Activated CD8-positive, alpha-beta T cell treated with anti-CD3 and anti-CD28 coated beads, Interleukin-2, amount 10 ng/mL, durations not matched to agents 7 days and 5 days (primary cell): ENCODE measurements around the gene JAKMIP1. TPM values are rescaled to one million over a fixed set of nuclear protein-coding genes. Genes with fewer than 3 reads are reported as not detected.

ENCODE experiments used
- ATAC-seq: fragments of 150-1000 bp; cut with Tn5 transposase; one replicate; pipeline ENCODE4 v1.10.0; 2021; ENCODE audit warnings: moderate library complexity
- CTCF ChIA-PET: fragments of 350-600 bp; sonication (Branson Sonifier 250); formaldehyde crosslinking; loops from one replicate; lab custom pipeline; 2021; ENCODE audit warnings: antibody characterized with exemption; lab: Charles Lee
- POLR2A ChIA-PET: fragments of 350-600 bp; sonication (Branson Sonifier 250); formaldehyde crosslinking; loops from one replicate; lab custom pipeline; 2021; ENCODE audit warnings: antibody characterized with exemption; lab: Charles Lee
- DNase-seq: peaks from one replicate; pipeline ENCODE4 v3.0.0-alpha.2; 2020
- H3K27ac Mint-ChIP-seq: one replicate; pipeline ENCODE4 v1.8.0; 2021; ENCODE audit warnings: mild to moderate bottlenecking, mixed read lengths
- H3K27me3 Mint-ChIP-seq: one replicate; pipeline ENCODE4 v1.8.0; 2021; ENCODE audit warnings: low read depth, mixed read lengths
- H3K36me3 Mint-ChIP-seq: one replicate; pipeline ENCODE4 v1.8.0; 2021; ENCODE audit warnings: low read depth, mixed read lengths
- H3K4me1 Mint-ChIP-seq: one replicate; pipeline ENCODE4 v1.8.0; 2021; ENCODE audit warnings: low read depth, mixed read lengths
- H3K4me3 Mint-ChIP-seq: one replicate; pipeline ENCODE4 v1.8.0; 2021; ENCODE audit warnings: mild to moderate bottlenecking, mixed read lengths
- H3K9me3 Mint-ChIP-seq: one replicate; pipeline ENCODE4 v1.8.0; 2022; ENCODE audit warnings: mixed read lengths; ENCODE audit not compliant: insufficient read depth
- total RNA-seq, 2 experiments: library from RNA; stranded (reverse); gene quantifications; one replicate each; pipeline ENCODE4 v1.2.3, GENCODE V29; 2021

JAKMIP1 gene
- total RNA-seq, 2 experiments from 2014 or later: 9.3 to 9.6 TPM

GRCh38 chr4:6078560-6078959 is 121.8 kb downstream of the JAKMIP1 start:
- ChIA-PET CTCF (interaction anchor here (1.3 kb wide), 1 partner anchor 171 kb away, joined by 3 read pairs; no protein-coding TSS in a partner anchor), POLR2A (no interaction called here)
- H3K36me3 Mint-ChIP-seq: peaks cover 16% of the 10 kb centered on the region
- no peak overlapping the region for H3K27ac Mint-ChIP-seq
- DNase-seq (no peak), ATAC-seq (no peak)
- no peaks in the 10 kb centered on the region for H3K9me3 Mint-ChIP-seq
- no peak overlapping the region for H3K4me3 Mint-ChIP-seq
- no peaks in the 10 kb centered on the region for H3K4me1 Mint-ChIP-seq
- H3K27me3 Mint-ChIP-seq: no peaks in the 10 kb centered on the region

- Mint-ChIP-seq H3K4me1 (no peaks in the 10 kb centered on the region), H3K36me3 (peaks cover 13% of the 10 kb centered on the region), H3K27me3 (no peaks in the 10 kb centered on the region), H3K27ac (no peak overlapping the region), H3K4me3 (no peak overlapping the region), H3K9me3 (no peaks in the 10 kb centered on the region)
- DNase-seq (no peak), ATAC-seq (no peak)
- ChIA-PET POLR2A (no interaction called here), CTCF (no interaction called here)
These were observed 124.0 kb downstream of the JAKMIP1 start for GRCh38 chr4:6076391-6076790.

DNA sequence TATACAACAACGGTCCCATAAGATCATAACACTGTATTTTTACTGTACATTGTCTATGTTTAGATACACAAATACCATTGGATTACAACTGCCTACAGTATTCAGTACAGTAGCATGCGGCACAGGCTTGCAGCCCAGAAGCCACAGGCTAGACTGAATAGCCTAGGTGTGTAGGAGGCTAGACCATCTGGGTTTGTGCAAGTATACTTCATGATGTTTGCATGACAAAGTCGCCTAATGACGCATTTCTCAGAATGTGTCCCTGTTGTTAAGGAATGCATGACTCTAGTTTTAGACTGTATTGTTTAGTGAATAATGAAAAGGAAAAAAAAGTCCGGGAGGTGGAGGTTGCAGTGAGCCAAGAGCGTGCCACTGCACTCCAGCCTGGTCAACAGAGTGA is 125.6 kb downstream of the JAKMIP1 start:
- H3K9me3 Mint-ChIP-seq: no peaks in the 10 kb centered on the region
- ATAC-seq (no peak), DNase-seq (no peak)
- CTCF ChIA-PET: no interaction called here
- POLR2A ChIA-PET: no interaction called here
- H3K4me3 Mint-ChIP-seq: no peak overlapping the region
- no peaks in the 10 kb centered on the region for H3K27me3 Mint-ChIP-seq
- no peak overlapping the region for H3K27ac Mint-ChIP-seq
- peaks cover 2% of the 10 kb centered on the region for H3K36me3 Mint-ChIP-seq
- H3K4me1 Mint-ChIP-seq: no peaks in the 10 kb centered on the region

- no peak for ATAC-seq
- H3K27me3 Mint-ChIP-seq: no peaks in the 10 kb centered on the region
- POLR2A ChIA-PET: no interaction called here
- no peak overlapping the region for H3K4me3 Mint-ChIP-seq
- no peak for DNase-seq
- H3K4me1 Mint-ChIP-seq: no peaks in the 10 kb centered on the region
- H3K9me3 Mint-ChIP-seq: no peaks in the 10 kb centered on the region
- no peaks in the 10 kb centered on the region for H3K36me3 Mint-ChIP-seq
- H3K27ac Mint-ChIP-seq: no peak overlapping the region
- CTCF ChIA-PET: interaction anchor here (1.4 kb wide), 1 partner anchor 178 kb away, joined by 3 read pairs; no protein-coding TSS in a partner anchor
These were observed 128.2 kb downstream of the JAKMIP1 start for GRCh38 chr4:6071959-6072720.

- no peak for ATAC-seq
- H3K4me1 Mint-ChIP-seq: no peaks in the 10 kb centered on the region
- CTCF ChIA-PET: no interaction called here
These were observed 129.0 kb downstream of the JAKMIP1 start for GRCh38 chr4:6071191-6071958.

DNA sequence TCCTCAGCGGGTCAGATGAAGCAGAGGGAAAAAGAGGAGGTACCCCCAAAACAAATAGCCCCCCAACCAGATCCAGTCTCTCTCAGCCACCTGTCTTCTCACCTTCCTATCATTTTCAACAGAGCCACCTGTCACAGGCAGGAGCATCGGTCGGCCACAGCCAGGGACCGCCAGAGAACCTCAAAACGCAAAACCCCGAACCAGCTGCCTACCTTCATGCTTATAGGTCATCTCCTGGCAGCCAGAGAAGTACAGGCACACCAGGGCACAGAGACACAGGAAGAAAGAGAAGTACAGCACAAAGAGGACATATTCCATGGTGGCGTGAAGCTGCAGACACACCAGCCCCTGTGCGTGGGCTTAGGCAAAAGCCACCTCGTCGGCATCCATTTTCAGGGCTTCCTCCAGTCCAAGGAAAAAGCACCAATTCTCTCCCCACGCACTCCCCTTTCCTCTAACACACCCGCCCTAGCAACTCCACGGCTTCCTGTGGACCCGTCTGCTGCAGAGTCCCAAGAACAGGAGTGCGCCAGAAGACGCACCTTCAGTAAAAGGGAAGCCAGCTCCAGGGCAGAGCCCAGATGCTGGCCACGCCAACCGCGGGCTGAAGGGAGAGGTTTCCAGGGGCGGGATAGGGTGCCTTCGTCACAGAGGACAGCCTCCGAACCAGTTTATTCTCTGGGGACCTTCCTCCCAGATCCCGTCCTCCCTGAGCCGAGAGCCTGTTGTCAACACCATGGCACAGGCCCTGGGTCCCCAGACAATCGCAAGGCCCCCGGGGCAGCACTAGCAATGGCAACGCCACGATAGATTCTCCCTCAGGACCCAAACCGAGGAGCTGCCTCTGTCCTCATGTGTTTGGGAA is 130.3 kb downstream of the JAKMIP1 start:
- CTCF ChIA-PET: no interaction called here
- Mint-ChIP-seq H3K27me3 (no peaks in the 10 kb centered on the region), H3K27ac (no peak overlapping the region), H3K4me3 (no peak overlapping the region), H3K9me3 (no peaks in the 10 kb centered on the region), H3K36me3 (no peaks in the 10 kb centered on the region), H3K4me1 (no peaks in the 10 kb centered on the region)
- POLR2A ChIA-PET: no interaction called here
- ATAC-seq (no peak), DNase-seq (no peak)

More at GRCh38 chr4:6071191-6071958, 129.0 kb downstream of the JAKMIP1 start:
- Mint-ChIP-seq H3K36me3 (no peaks in the 10 kb centered on the region), H3K27ac (no peak overlapping the region), H3K27me3 (no peaks in the 10 kb centered on the region), H3K9me3 (no peaks in the 10 kb centered on the region), H3K4me3 (no peak overlapping the region)
- POLR2A ChIA-PET: no interaction called here
- DNase-seq: no peak

- ChIA-PET POLR2A (no interaction called here), CTCF (no interaction called here)
- DNase-seq (no peak), ATAC-seq (no peak)
- Mint-ChIP-seq H3K4me1 (no peaks in the 10 kb centered on the region), H3K4me3 (no peak overlapping the region), H3K27me3 (no peaks in the 10 kb centered on the region), H3K9me3 (no peaks in the 10 kb centered on the region), H3K27ac (no peak overlapping the region), H3K36me3 (no peaks in the 10 kb centered on the region)
These were observed 131.4 kb downstream of the JAKMIP1 start for GRCh38 chr4:6068986-6069385.

GRCh38 chr4:6065934-6066590 is 134.3 kb downstream of the JAKMIP1 start:
- no peaks in the 10 kb centered on the region for H3K4me1 Mint-ChIP-seq
- no peak overlapping the region for H3K27ac Mint-ChIP-seq
- ATAC-seq: no peak
- peaks cover 11% of the 10 kb centered on the region for H3K36me3 Mint-ChIP-seq
- H3K27me3 Mint-ChIP-seq: no peaks in the 10 kb centered on the region
- ChIA-PET CTCF (no interaction called here), POLR2A (no interaction called here)
- peaks cover 7% of the 10 kb centered on the region for H3K9me3 Mint-ChIP-seq
- no peak overlapping the region for H3K4me3 Mint-ChIP-seq
- DNase-seq: no peak

- POLR2A ChIA-PET: no interaction called here
- Mint-ChIP-seq H3K27ac (no peak overlapping the region), H3K4me1 (no peaks in the 10 kb centered on the region), H3K9me3 (peaks cover 9% of the 10 kb centered on the region), H3K27me3 (no peaks in the 10 kb centered on the region), H3K4me3 (no peak overlapping the region), H3K36me3 (peaks cover 20% of the 10 kb centered on the region)
- no peak for ATAC-seq
- CTCF ChIA-PET: no interaction called here
- DNase-seq: no peak
These were observed 135.2 kb downstream of the JAKMIP1 start for GRCh38 chr4:6065166-6065565.

GRCh38 chr4:6064383-6064782 is 136.0 kb downstream of the JAKMIP1 start:
- ATAC-seq (no peak), DNase-seq (no peak)
- Mint-ChIP-seq H3K27ac (no peak overlapping the region), H3K9me3 (peaks cover 10% of the 10 kb centered on the region), H3K27me3 (no peaks in the 10 kb centered on the region), H3K36me3 (peaks cover 27% of the 10 kb centered on the region), H3K4me3 (no peak overlapping the region), H3K4me1 (no peaks in the 10 kb centered on the region)
- ChIA-PET CTCF (no interaction called here), POLR2A (no interaction called here)

DNA sequence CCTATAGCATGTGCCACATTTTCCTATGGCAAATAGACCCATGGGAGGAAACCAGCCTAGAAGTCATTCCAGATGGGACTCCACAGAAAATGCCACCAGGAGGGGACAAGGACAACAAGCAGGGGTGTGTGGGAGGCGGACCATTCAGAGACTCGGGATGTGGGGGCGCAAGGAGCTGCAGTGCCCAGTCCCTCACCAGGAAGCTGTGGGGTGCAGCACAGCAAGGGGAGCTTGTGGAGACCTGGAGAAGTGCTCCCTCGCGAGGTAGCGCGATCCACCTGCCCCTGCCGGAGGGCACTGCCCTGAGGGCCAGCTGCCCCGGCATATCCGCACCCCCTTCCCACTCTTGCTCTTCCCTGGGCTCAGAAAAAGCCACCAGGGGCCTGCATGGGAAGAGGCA is 136.7 kb downstream of the JAKMIP1 start:
- Mint-ChIP-seq H3K4me3 (no peak overlapping the region), H3K4me1 (no peaks in the 10 kb centered on the region), H3K9me3 (peaks cover 15% of the 10 kb centered on the region), H3K36me3 (peaks cover 32% of the 10 kb centered on the region), H3K27me3 (no peaks in the 10 kb centered on the region), H3K27ac (no peak overlapping the region)
- ChIA-PET CTCF (no interaction called here), POLR2A (no interaction called here)
- ATAC-seq (no peak), DNase-seq (no peak)
